GM10847 (cell line): ENCODE results near the gene HOXA7.

Experiments
- POLR2A ChIP-seq: IDR thresholded peaks from 2 replicates; pipeline ENCODE4 v1.6.1; 2011; ENCODE audit not compliant: insufficient read length; ENCODE audit errors: extremely low read depth

The HOXA7 gene

DNA sequence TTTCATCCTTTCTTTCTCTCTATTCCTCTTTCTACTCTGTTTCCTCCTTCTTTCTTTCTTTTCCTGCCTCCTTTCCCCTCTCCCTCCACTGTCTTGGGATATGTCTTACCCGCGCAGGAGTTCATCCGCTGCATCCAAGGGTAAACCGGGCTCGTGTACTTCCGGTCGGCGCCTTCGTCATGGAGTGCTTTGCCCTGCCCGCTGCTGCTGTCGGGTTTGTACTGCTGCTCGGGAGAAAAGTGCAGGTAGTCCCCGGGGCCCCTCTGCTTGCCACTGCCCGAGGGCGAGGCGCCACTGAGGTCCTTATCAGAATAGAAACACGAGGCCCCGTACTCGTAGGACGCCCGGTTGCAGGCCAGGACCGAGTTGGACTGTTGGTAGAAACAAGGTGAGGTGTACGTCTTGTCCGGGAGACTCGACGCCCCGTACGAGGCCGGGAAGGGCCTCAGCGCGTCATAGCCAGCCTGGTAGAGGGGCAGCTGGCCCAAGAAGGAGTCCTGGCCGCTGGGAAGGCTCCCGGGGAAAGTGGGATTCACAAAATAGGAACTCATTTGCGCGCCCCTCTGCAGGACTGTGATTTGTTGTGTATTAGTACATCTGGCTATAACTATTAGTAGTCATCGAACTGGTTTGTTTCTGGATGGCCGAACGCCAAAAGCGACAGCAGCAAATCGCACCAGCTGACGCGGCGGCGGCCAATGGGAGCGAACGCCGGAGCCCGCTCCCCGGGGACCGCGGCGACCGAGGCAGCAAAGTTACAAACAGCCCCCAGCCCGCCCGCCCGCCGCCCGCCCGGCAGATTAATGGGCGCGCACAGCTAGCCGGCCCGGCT, 9.1 kb downstream of the HOXA7 start, which contains the start of gene HOXA6:
HOXA6 (minus strand) TSS at position 576 of the 832 bp plus-strand sequence; CDS start at position 551, 25 bp downstream.
- TF ChIP-seq POLR2A: no peak

DNA sequence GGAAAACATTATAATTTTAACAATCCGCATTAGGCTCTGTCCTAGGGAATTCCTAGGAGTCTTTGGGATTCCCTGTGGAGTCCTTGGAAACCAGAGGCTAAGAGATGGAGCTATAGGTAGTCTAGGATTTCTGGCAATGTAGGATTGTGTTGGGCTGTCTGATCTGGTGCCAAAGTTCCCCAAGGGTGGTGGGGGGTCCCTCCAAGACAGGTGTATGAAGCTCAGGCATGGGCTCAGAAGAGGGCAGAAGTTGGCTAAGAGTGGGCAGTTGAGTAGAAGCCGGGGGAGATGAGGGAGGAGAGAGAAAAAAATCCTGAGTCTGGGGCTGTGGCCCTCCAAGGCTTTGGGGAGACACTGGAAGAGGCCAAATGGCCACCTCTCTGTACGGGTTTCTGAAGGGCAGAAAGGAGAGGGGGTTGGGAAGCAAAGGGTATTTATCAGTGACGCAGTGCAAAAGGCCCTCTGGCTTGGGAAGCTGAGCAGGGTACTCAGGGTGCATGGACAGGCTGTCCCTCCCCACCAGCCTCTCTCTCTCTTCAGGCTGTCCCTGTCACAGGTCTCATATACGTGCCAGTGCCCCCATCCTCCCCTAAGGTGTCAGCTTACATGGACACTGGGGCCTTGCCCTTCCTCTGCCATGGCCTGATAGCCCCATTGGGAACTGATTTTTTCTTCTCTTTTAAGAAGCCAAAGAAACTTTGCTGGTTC, 9.8 kb downstream of the HOXA7 start:
- no peak for TF ChIP-seq POLR2A

DNA sequence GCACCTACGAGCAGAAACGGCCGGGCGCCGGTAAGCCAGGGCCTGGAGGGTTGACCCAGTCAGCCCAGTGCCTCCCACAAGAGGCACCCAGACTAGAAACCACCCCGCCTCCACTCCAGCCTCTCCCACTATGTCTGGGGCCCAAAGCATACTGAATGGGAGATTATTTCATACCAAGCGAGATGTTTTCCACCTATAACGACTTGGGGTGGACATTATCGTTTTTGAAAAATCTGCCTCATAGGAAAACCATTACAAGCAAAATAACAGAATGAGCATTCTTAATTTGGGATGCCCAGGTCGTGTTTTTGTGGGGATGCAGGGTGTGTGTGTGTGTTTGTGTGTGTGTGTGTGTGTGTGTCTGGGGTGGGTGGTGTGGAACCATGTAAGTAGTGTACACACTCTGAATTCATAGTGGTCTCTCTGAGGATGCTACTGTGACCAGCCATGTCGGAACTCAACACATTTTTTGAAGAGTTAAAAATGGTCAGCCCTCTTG, 10.5 kb downstream of the HOXA7 start:
- TF ChIP-seq POLR2A: no peak

- TF ChIP-seq POLR2A: no peak
Measured at GRCh38 chr7:27145165-27145913, 11.1 kb downstream of the HOXA7 start.

GRCh38 chr7:27144781-27145164, 11.7 kb downstream of the HOXA7 start:
- no peak for TF ChIP-seq POLR2A

DNA sequence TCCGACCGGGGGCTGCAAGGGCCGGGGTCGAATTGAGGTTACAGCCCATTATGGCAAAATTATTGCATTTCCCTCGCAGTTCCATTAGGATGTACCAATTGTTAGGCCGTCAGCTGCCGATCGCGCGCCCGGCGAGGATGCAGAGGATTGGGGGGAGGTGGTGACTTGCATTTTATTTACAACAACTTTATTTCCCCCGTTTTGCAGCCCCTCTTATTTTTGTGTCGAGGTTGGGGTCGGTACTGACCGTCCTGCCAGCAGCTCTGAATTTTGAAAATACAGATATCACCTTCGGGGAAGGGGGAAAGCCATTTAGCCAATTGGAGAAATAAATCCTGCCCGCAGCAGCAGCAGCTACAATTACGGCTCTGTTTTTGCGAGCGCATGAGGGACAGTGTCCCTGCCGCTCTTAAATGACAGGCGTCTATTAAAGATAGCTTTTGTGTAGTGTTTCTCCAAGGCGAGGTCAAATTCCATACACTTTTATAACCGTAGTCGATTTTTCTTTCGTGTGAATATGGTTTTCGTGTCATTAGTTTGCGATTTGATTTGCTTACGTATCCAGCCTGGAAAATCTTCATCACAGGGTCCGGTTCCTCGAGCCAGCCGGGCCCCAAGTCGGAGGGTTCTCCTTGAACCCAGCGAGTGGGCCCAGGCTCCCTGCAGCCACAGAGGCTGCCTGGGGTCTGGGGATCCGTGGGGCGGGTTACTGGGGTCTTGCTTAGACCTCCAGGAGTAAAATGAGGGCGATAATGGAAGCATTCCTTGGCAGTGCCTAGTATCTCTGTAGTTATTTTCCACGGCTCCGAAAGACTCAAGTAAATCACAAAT, 12.3 kb downstream of the HOXA7 start:
- no peak for TF ChIP-seq POLR2A

- TF ChIP-seq POLR2A: no peak
Measured at GRCh38 chr7:27143023-27143949, 13.2 kb downstream of the HOXA7 start, which contains the start of gene HOXA5. Gene HOXA5 (minus strand): TSS chr7:27143681. CDS start chr7:27143607, 74 bp downstream.

DNA sequence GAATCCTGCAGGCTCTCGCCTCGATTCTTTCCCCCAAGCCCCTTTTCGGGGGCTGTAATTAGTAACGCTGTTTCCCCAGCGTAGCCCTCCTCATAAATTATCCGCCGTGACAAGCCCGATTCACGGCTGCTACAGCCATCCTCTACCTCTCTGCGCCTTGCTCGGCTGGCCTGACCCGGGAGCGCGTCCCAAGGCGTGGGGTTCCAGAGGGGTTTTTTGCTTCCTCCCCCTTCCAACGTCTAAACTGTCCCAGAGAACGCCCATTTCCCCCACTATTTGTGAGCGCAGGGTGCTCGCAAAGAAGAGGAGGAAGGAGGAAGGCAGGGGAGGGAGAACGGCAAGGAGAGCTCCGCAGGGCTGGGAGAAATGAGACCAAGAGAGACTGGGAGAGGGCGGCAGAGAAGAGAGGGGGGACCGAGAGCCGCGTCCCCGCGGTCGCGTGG, 13.9 kb downstream of the HOXA7 start:
- TF ChIP-seq POLR2A: no peak

- no peak for TF ChIP-seq POLR2A
Measured at GRCh38 chr7:27141923-27142579, 14.4 kb downstream of the HOXA7 start.

GRCh38 chr7:27141137-27141922, 15.1 kb downstream of the HOXA7 start:
- no peak for TF ChIP-seq POLR2A

DNA sequence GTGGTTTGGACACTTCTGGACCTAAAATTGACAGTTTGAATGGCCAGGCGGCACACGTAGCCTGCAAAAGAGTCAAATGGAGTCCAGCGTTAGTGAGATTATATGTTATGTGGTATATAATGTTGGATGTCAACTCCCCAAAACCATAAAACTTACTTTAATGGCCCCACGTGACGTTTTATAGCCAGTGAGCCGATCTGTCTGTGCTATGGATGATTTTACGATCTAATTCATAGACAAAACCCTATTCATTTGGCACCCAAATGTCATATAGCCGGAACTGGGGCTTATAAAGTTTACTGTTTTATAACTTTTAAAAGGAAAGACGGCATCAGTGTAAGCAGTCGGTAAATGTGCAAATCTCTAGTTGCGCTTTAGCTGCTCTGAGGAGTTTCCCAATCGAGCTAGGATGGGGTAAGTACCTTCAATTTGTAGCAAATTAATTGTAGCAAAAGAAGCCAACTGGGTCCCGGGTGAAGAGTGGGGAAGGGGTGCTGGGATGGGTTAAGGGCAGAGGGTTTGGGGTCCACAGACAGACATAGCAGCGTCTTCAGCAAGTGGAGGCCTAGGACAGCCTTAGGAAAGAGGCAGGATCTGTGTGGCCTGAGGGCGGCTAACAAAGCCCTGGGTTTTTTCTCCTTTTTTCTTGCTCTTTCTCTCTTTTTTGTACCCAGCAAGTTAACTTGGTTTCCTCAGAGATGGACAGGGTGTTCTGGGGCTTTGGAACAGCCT, 16.2 kb downstream of the HOXA7 start:
- TF ChIP-seq POLR2A: no peak
